ENCODE results near the gene XYLT1. TPM values are rescaled to one million over a fixed set of nuclear protein-coding genes. Genes with fewer than 3 reads are reported as not detected.

XYLT1 gene
- total and polyA plus RNA-seq, 9 of the 15 experiments (the other 6 are each of a cell fraction or from before 2014, with no cell fraction given), result 0.03 to 0.09 (median 0.08) TPM; not detected in 6

GRCh38 chr16:17345043-17345442 is 125.7 kb downstream of the XYLT1 start (continued):
- no peak for TF ChIP-seq CBX2 (IDR thresholded peaks at IDR 0.05; ENCODE audit: insufficient read depth, low read length, poor library complexity, severe bottlenecking)
- TF ChIP-seq TAL1 (IDR thresholded peaks at IDR 0.05), result no peak
- no peak for TF ChIP-seq TFAM (CRISPR knock-in tag; conservative IDR thresholded peaks at IDR 0.05)
- no peak for TF ChIP-seq ZNF316 (IDR thresholded peaks at IDR 0.05)
- TF ChIP-seq XRCC5 (IDR thresholded peaks at IDR 0.05; ENCODE audit: low read depth, low read length), result no peak

DNA sequence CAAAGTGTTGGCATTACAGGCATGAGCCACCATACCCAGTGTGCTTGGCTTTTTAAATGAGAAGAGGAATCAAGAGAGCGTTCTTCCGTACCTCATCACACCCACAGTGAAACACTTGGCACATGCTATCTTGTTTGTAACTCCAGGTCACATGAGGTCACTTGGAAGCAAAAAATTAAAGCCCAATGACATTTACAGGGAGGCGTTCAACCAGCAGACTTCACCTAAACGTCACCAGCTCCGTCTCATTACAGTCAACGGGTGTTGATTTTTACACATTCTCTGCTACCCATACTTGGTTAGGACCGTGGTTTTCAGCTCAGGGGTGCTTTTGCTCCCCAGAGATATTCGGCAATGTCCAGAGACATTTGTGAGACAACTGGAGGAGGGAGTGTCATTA is 127.0 kb downstream of the XYLT1 start:
- ChIA-PET CTCF (ENCODE audit: low intra/inter-chr PET ratio) (no interaction called here), POLR2A (no interaction called here)
- Histone ChIP-seq H3K4me1 (replicated peaks in 1 of 2; ENCODE audit: control insufficient read depth in 2 of 2, insufficient read depth in 2 of 2, low read length in 2 of 2) (no peaks in the 10 kb centered on the region), H2AFZ (ENCODE audit: low read depth, low read length) (no peak overlapping the region), H3K4me2 (ENCODE audit: insufficient read depth, low read length) (no peak overlapping the region), H3K27ac (ENCODE audit: extremely low read depth, low read depth, low read length) (no peak overlapping the region), H3K9me1 (ENCODE audit: control insufficient read depth, insufficient read depth, low read length) (no peaks in the 10 kb centered on the region), H3K4me3 (no peak overlapping the region), H3K9ac (ENCODE audit: insufficient read depth in 1 of 2, low read depth in 2 of 2, low read length in 2 of 2) (no peak overlapping the region), H3K9me3 (replicated peaks; ENCODE audit: control insufficient read depth, insufficient read depth, low read depth, low read length) (no peaks in the 10 kb centered on the region), H3K36me3 (ENCODE audit: control insufficient read depth, insufficient read depth, low read length) (no peaks in the 10 kb centered on the region), H3K79me2 (ENCODE audit: control insufficient read depth, insufficient read depth, low read length) (no peaks in the 10 kb centered on the region), H4K20me1 (replicated peaks; ENCODE audit: control insufficient read depth, insufficient read depth, low read length) (no peaks in the 10 kb centered on the region), H3K27me3 (ENCODE audit: control insufficient read depth in 2 of 2, insufficient read depth in 2 of 2, low read length in 2 of 2) (peaks cover 6 to 37% of the 10 kb centered on the region in 2 experiments; a peak in 4 of 5 replicates)
- ATAC-seq (no peak), DNase-seq (ENCODE audit: extremely low read depth in 1 of 4, low spot score in 3 of 4) (no peak), FAIRE-seq (no peak)
- intact Hi-C loops (cut with micrococcal nuclease) (no loop called here), in situ Hi-C loops (cut with MboI) (no loop called here)
- no TSS peak for BruUV-seq (replicated peaks)
- no peak for TF ChIP-seq ZFX (CRISPR knock-in tag; IDR thresholded peaks at IDR 0.05)
- TF ChIP-seq ZBED1 (IDR thresholded peaks at IDR 0.05), result no peak
- TF ChIP-seq NFXL1 (CRISPR knock-in tag; IDR thresholded peaks at IDR 0.05), result no peak
- TF ChIP-seq, protein P1, sequence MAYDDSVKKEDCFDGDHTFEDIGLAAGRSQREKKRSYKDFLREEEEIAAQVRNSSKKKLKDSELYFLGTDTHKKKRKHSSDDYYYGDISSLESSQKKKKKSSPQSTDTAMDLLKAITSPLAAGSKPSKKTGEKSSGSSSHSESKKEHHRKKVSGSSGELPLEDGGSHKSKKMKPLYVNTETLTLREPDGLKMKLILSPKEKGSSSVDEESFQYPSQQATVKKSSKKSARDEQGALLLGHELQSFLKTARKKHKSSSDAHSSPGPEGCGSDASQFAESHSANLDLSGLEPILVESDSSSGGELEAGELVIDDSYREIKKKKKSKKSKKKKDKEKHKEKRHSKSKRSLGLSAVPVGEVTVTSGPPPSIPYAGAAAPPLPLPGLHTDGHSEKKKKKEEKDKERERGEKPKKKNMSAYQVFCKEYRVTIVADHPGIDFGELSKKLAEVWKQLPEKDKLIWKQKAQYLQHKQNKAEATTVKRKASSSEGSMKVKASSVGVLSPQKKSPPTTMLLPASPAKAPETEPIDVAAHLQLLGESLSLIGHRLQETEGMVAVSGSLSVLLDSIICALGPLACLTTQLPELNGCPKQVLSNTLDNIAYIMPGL (CRISPR knock-in tag; IDR thresholded peaks at IDR 0.05), result no peak
- WGBS (ENCODE audit: insufficient coverage, low coverage, missing lambda C conversion rate), result under 1% methylated on average over 8 of the region's 8 CpGs

All from K562 (cell line).